ENCODE data around the gene PNMA3. TPM values are rescaled to one million over a fixed set of nuclear protein-coding genes. Genes with fewer than 3 reads are reported as not detected.

Gene PNMA3
- total and polyA plus RNA-seq, 2 of the 4 experiments (the other 2 are of a cell fraction), result 0.03 TPM; not detected in 1

GRCh38 chrX:153049093-153049492, 7.2 kb upstream of the PNMA3 start:
- TF ChIP-seq SMC3 (IDR thresholded peaks at IDR 0.05; ENCODE audit: low read depth, low read length) (no peak), POLR2A (IDR thresholded peaks at IDR 0.05; ENCODE audit: low read depth, low read length) (no peak), RCOR1 (IDR thresholded peaks at IDR 0.05; ENCODE audit: insufficient replicate concordance, low read length) (no peak), MAFK (IDR thresholded peaks at IDR 0.05; ENCODE audit: low read depth, low read length) (no peak), MXI1 (IDR thresholded peaks at IDR 0.05; ENCODE audit: borderline replicate concordance, low read depth, low read length) (no peak), BHLHE40 (IDR thresholded peaks at IDR 0.05; ENCODE audit: low read depth, low read length) (no peak), ELK1 (IDR thresholded peaks at IDR 0.05; ENCODE audit: borderline replicate concordance, low read depth, low read length) (no peak), RFX5 (IDR thresholded peaks at IDR 0.05; ENCODE audit: low read depth, low read length) (no peak), CHD1 (IDR thresholded peaks at IDR 0.05; ENCODE audit: low read depth, low read length) (no peak), RAD21 (IDR thresholded peaks at IDR 0.05; ENCODE audit: low read length) (no peak), NFE2L2 (IDR thresholded peaks at IDR 0.05; ENCODE audit: low read depth, low read length) (no peak), MAZ (IDR thresholded peaks at IDR 0.05; ENCODE audit: borderline replicate concordance, low read depth, low read length) (no peak), FOS (IDR thresholded peaks at IDR 0.05; ENCODE audit: low read depth, low read length) (no peak), CTCF (conservative IDR thresholded peaks at IDR 0.05; ENCODE audit: low read depth, low read length) (no peak)
- intact Hi-C loops (cut with micrococcal nuclease), result no loop called here
- no peaks in the 10 kb centered on the region for H3K4me1 ChIP-seq (ENCODE audit: control insufficient read depth, insufficient read depth, low read length)
- no peaks in the 10 kb centered on the region; the same call in 1 of the 2 replicates for H3K27me3 ChIP-seq (ENCODE audit: control insufficient read depth, insufficient read depth, low read length)
- no peaks in the 10 kb centered on the region for H3K79me1 ChIP-seq (ENCODE audit: low read depth in 1 of 2, low read length in 2 of 2)
- H3K9me3 ChIP-seq (ENCODE audit: control insufficient read depth, insufficient read depth, low read length), result peaks cover 6% of the 10 kb centered on the region
- no peak overlapping the region for H3K4ac ChIP-seq (ENCODE audit: low read depth, low read length)
- no peak overlapping the region for H3K14ac ChIP-seq (replicated peaks; ENCODE audit: low read depth, low read length)
- no peak overlapping the region for H2BK120ac ChIP-seq (ENCODE audit: low read depth, low read length)
- H3K27ac ChIP-seq (ENCODE audit: insufficient read depth, low read length), result no peak overlapping the region
- no peak for ATAC-seq (ENCODE audit: low read depth)
- no peak overlapping the region for H4K91ac ChIP-seq (ENCODE audit: insufficient read depth, low read depth, low read length)
- no peak for DNase-seq
- H3K56ac ChIP-seq (ENCODE audit: extremely low read depth, insufficient read depth, low read length), result no peak overlapping the region
- H3K23ac ChIP-seq (ENCODE audit: low read depth, low read length), result no peak overlapping the region
- ChIA-PET POLR2A (ENCODE audit: unreplicated experiment) (no interaction called here), CTCF (no interaction called here)
- dilution Hi-C loops (cut with HindIII; ENCODE audit: low sequenced_read_pairs, unreplicated experiment), result no loop called here
- no peak overlapping the region for H2BK20ac ChIP-seq (ENCODE audit: low read depth, low read length)
- H3K9ac ChIP-seq (ENCODE audit: low read depth, low read length), result no peak overlapping the region
- H4K5ac ChIP-seq (ENCODE audit: low read depth, low read length), result no peak overlapping the region
- no peak overlapping the region for H2AFZ ChIP-seq (replicated peaks; ENCODE audit: low read length, poor library complexity)
- no peak overlapping the region for H2BK15ac ChIP-seq (ENCODE audit: low read depth, low read length)
- H2AK9ac ChIP-seq (replicated peaks; ENCODE audit: low read depth, low read length, poor library complexity), result no peak overlapping the region
- no peak overlapping the region for H4K8ac ChIP-seq (ENCODE audit: low read depth in 2 of 2, low read length in 2 of 2)
- H3K18ac ChIP-seq (ENCODE audit: low read depth, low read length), result no peak overlapping the region
- BruUV-seq (replicated peaks), result no TSS peak
- no peak overlapping the region for H3K4me2 ChIP-seq (ENCODE audit: low read depth, low read length)
- no peak overlapping the region for H2AK5ac ChIP-seq (ENCODE audit: low read depth, low read length)
- 46% methylated on average over 2 of the region's 2 CpGs; no CpG with 5 or more reads in 1 of the 2 experiments for WGBS, 2 experiments (ENCODE audit: extremely low coverage in 2 of 2, insufficient read length in 1 of 2)
- in situ Hi-C loops (cut with MboI; ENCODE audit: low sequenced_read_pairs), result loop anchor here (25.0 kb wide), 1 partner anchor 413 kb away; the partner anchor contains the start of gene HAUS7
- no peak overlapping the region for H3K4me3 ChIP-seq (ENCODE audit: insufficient read depth, low read depth, low read length)
- no peaks in the 10 kb centered on the region for H3K9me1 ChIP-seq (ENCODE audit: insufficient read depth, low read length)
- no peaks in the 10 kb centered on the region for H4K20me1 ChIP-seq (ENCODE audit: insufficient read depth, low read length)
- H2BK5ac ChIP-seq (ENCODE audit: low read depth, low read length, poor library complexity, severe bottlenecking), result no peak overlapping the region
- no peaks in the 10 kb centered on the region for H3K36me3 ChIP-seq (ENCODE audit: control insufficient read depth, insufficient read depth, low read length)
